ENCODE results near the gene MAN2B1.
"Not testable (repeated sequence)": the region's sequence is repeated elsewhere in the genome, so short reads cannot be mapped to it uniquely, and the experiment has no call there.

The MAN2B1 gene

GRCh38 chr19:12666265-12667048 is at the start of gene MAN2B1, which contains the start of gene WDR83:
Gene MAN2B1, minus strand, starts transcription at chr19:12666742. Its CDS starts 41 bp downstream, at chr19:12666701.
Gene WDR83, plus strand, starts transcription at chr19:12666807. Its CDS starts 2,984 bp downstream, at chr19:12669791.
- DNase-seq (ENCODE audit: low read depth in 2 of 2) = peak; percentile 70 to 79

- no peak for DNase-seq (ENCODE audit: low read depth in 2 of 2)
Measured at GRCh38 chr19:12715929-12716328, 49.4 kb upstream of the MAN2B1 start.

GRCh38 chr19:12715102-12715501 is 48.6 kb upstream of the MAN2B1 start:
- no peak for DNase-seq (ENCODE audit: low read depth in 2 of 2)

- DNase-seq (ENCODE audit: low read depth in 2 of 2) = not testable (repeated sequence)
Measured at GRCh38 chr19:12713304-12713703, 46.8 kb upstream of the MAN2B1 start.

- DNase-seq (ENCODE audit: low read depth in 2 of 2) = not testable (repeated sequence)
Measured at GRCh38 chr19:12712077-12712476, 45.5 kb upstream of the MAN2B1 start.

- no peak for DNase-seq (ENCODE audit: low read depth in 2 of 2)
Measured at GRCh38 chr19:12711187-12711586, 44.6 kb upstream of the MAN2B1 start.

- no peak for DNase-seq (ENCODE audit: low read depth in 2 of 2)
Measured at GRCh38 chr19:12708641-12709040, 42.1 kb upstream of the MAN2B1 start.

- DNase-seq (ENCODE audit: low read depth in 2 of 2) = no peak
Measured at GRCh38 chr19:12706332-12706718, 39.8 kb upstream of the MAN2B1 start.

- no peak for DNase-seq (ENCODE audit: low read depth in 2 of 2)
Measured at GRCh38 chr19:12705654-12706331, 39.3 kb upstream of the MAN2B1 start.

GRCh38 chr19:12705169-12705568 is 38.6 kb upstream of the MAN2B1 start:
- no peak for DNase-seq (ENCODE audit: low read depth in 2 of 2)

- no peak for DNase-seq (ENCODE audit: low read depth in 2 of 2)
Measured at GRCh38 chr19:12703046-12703445, 36.5 kb upstream of the MAN2B1 start.

GRCh38 chr19:12701596-12702282 is 35.2 kb upstream of the MAN2B1 start:
- DNase-seq (ENCODE audit: low read depth in 2 of 2) = no peak

GRCh38 chr19:12698138-12698537 is 31.6 kb upstream of the MAN2B1 start:
- no peak for DNase-seq (ENCODE audit: low read depth in 2 of 2)

GRCh38 chr19:12697425-12697824 is 30.9 kb upstream of the MAN2B1 start:
- DNase-seq (ENCODE audit: low read depth in 2 of 2) = not testable (repeated sequence)

- peak; percentile 95 to 99 for DNase-seq (ENCODE audit: low read depth in 2 of 2)
Measured at GRCh38 chr19:12696366-12697335, 30.1 kb upstream of the MAN2B1 start, which contains the start of gene FBXW9. Gene FBXW9, minus strand, starts transcription at chr19:12696631. Its CDS starts 50 bp downstream, at chr19:12696581.

- DNase-seq (ENCODE audit: low read depth in 2 of 2) = no peak
Measured at GRCh38 chr19:12695997-12696365, 29.4 kb upstream of the MAN2B1 start.

GRCh38 chr19:12695514-12695913 is 29.0 kb upstream of the MAN2B1 start:
- DNase-seq (ENCODE audit: low read depth in 2 of 2) = no peak

GRCh38 chr19:12695096-12695495 is 28.6 kb upstream of the MAN2B1 start:
- no peak for DNase-seq (ENCODE audit: low read depth in 2 of 2)

GRCh38 chr19:12694641-12695040 is 28.1 kb upstream of the MAN2B1 start:
- DNase-seq (ENCODE audit: low read depth in 2 of 2) = no peak

GRCh38 chr19:12692960-12693359 is 26.4 kb upstream of the MAN2B1 start:
- no peak for DNase-seq (ENCODE audit: low read depth in 2 of 2)

- no peak for DNase-seq (ENCODE audit: low read depth in 2 of 2)
Measured at GRCh38 chr19:12689581-12690216, 23.2 kb upstream of the MAN2B1 start.

All from stimulated activated CD4-positive, alpha-beta T cell treated with anti-CD3 and anti-CD28 coated beads, Interleukin-4, amount 100 ng/mL, for 48 hours (primary cell).